T-helper 17 cell (primary cell): ENCODE data around the gene CBLN3. TPM values are rescaled to one million over a fixed set of nuclear protein-coding genes. Genes with fewer than 3 reads are reported as not detected.

Experiments used
- ATAC-seq: fragments of 150-1000 bp; cut with Tn5 transposase; 2 replicates; pipeline ENCODE4 v1.10.0; 2021; ENCODE audit warnings: mild to moderate bottlenecking, moderate library complexity
- DNase-seq, 3 donors: peaks; one replicate each; pipeline versions ENCODE4 v3.0.0 to v3.0.0-alpha.2; 2020 to 2021
- H3K9me3 ChIP-seq: one replicate; pipeline ENCODE4 v1.7.0; 2013; ENCODE audit warnings: low read length, mild to moderate bottlenecking; ENCODE audit not compliant: control insufficient read depth, poor library complexity, severe bottlenecking
- H3K27ac Mint-ChIP-seq: one replicate; pipeline ENCODE4 v1.8.0; 2022; ENCODE audit warnings: mild to moderate bottlenecking, moderate library complexity, mixed read lengths
- H3K27me3 Mint-ChIP-seq: one replicate; pipeline ENCODE4 v1.8.0; 2022; ENCODE audit warnings: mixed read lengths
- H3K36me3 Mint-ChIP-seq: one replicate; pipeline ENCODE4 v1.8.0; 2022; ENCODE audit warnings: low read depth, mixed read lengths
- H3K4me1 Mint-ChIP-seq: one replicate; pipeline ENCODE4 v1.8.0; 2022; ENCODE audit warnings: mild to moderate bottlenecking, mixed read lengths
- H3K4me3 Mint-ChIP-seq: one replicate; pipeline ENCODE4 v1.8.0; 2022; ENCODE audit warnings: mild to moderate bottlenecking, moderate library complexity, mixed read lengths
- total RNA-seq, 4 donors: library from RNA in 2 of 4; stranded (reverse) in 2 of 4; gene quantifications; one replicate each; pipeline ENCODE4 v1.2.3 and lab custom pipeline; 2022 to 2026

Gene CBLN3
- total RNA-seq, 2 donors from 2014 or later: 4.2 to 6.0 TPM

GRCh38 chr14:24426150-24426911 is 3.1 kb downstream of the CBLN3 start:
- Mint-ChIP-seq H3K36me3 (no peaks in the 10 kb centered on the region), H3K27ac (peak overlapping the region; percentile 92), H3K4me1 (peaks cover 35% of the 10 kb centered on the region), H3K4me3 (peak overlapping the region; percentile 79), H3K27me3 (no peaks in the 10 kb centered on the region)
- no peak for DNase-seq
- no peak for ATAC-seq
- no peaks in the 10 kb centered on the region for H3K9me3 ChIP-seq

- Mint-ChIP-seq H3K27me3 (no peaks in the 10 kb centered on the region), H3K36me3 (no peaks in the 10 kb centered on the region), H3K27ac (peak overlapping the region; percentile 92), H3K4me3 (peak overlapping the region; percentile 19), H3K4me1 (peaks cover 31% of the 10 kb centered on the region)
- DNase-seq (no peak), ATAC-seq (no peak)
- no peaks in the 10 kb centered on the region for H3K9me3 ChIP-seq
Measured at GRCh38 chr14:24425704-24426103, 3.8 kb downstream of the CBLN3 start.

- peaks cover 9% of the 10 kb centered on the region for H3K27me3 Mint-ChIP-seq
- no peaks in the 10 kb centered on the region for H3K9me3 ChIP-seq
- ATAC-seq (no peak), DNase-seq (no peak)
- H3K27ac Mint-ChIP-seq: no peak overlapping the region
- H3K36me3 Mint-ChIP-seq: peaks cover 2% of the 10 kb centered on the region
- H3K4me3 Mint-ChIP-seq: no peak overlapping the region
- H3K4me1 Mint-ChIP-seq: peaks cover 21% of the 10 kb centered on the region
Measured at GRCh38 chr14:24422694-24423601, 6.5 kb downstream of the CBLN3 start.

GRCh38 chr14:24422261-24422660 is 7.2 kb downstream of the CBLN3 start:
- H3K27me3 Mint-ChIP-seq: peaks cover 9% of the 10 kb centered on the region
- no peaks in the 10 kb centered on the region for H3K9me3 ChIP-seq
- peaks cover 2% of the 10 kb centered on the region for H3K36me3 Mint-ChIP-seq
- no peak overlapping the region for H3K27ac Mint-ChIP-seq
- ATAC-seq (peak; percentile 66), DNase-seq (no peak)
- no peak overlapping the region for H3K4me3 Mint-ChIP-seq
- H3K4me1 Mint-ChIP-seq: peaks cover 18% of the 10 kb centered on the region

- H3K27me3 Mint-ChIP-seq: peaks cover 30% of the 10 kb centered on the region
- ATAC-seq (no peak), DNase-seq (no peak)
- H3K4me1 Mint-ChIP-seq: no peaks in the 10 kb centered on the region
- peaks cover 2% of the 10 kb centered on the region for H3K36me3 Mint-ChIP-seq
- H3K9me3 ChIP-seq: no peaks in the 10 kb centered on the region
- H3K4me3 Mint-ChIP-seq: no peak overlapping the region
- no peak overlapping the region for H3K27ac Mint-ChIP-seq
Measured at GRCh38 chr14:24418492-24418873, 11.0 kb downstream of the CBLN3 start.

GRCh38 chr14:24417832-24418491 is 11.5 kb downstream of the CBLN3 start:
- H3K36me3 Mint-ChIP-seq: peaks cover 2% of the 10 kb centered on the region
- no peaks in the 10 kb centered on the region for H3K9me3 ChIP-seq
- H3K4me1 Mint-ChIP-seq: no peaks in the 10 kb centered on the region
- no peak for DNase-seq
- no peak overlapping the region for H3K4me3 Mint-ChIP-seq
- H3K27ac Mint-ChIP-seq: no peak overlapping the region
- H3K27me3 Mint-ChIP-seq: peaks cover 30% of the 10 kb centered on the region
- ATAC-seq: no peak

- Mint-ChIP-seq H3K27ac (no peak overlapping the region), H3K36me3 (peaks cover 2% of the 10 kb centered on the region), H3K27me3 (peaks cover 36% of the 10 kb centered on the region), H3K4me3 (no peak overlapping the region), H3K4me1 (peaks cover 4% of the 10 kb centered on the region)
- no peaks in the 10 kb centered on the region for H3K9me3 ChIP-seq
- DNase-seq (no peak), ATAC-seq (no peak)
Measured at GRCh38 chr14:24416932-24417619, 12.4 kb downstream of the CBLN3 start.

- Mint-ChIP-seq H3K27ac (no peak overlapping the region), H3K27me3 (peaks cover 36% of the 10 kb centered on the region), H3K4me1 (peaks cover 6% of the 10 kb centered on the region), H3K36me3 (peaks cover 2% of the 10 kb centered on the region), H3K4me3 (no peak overlapping the region)
- no peak for ATAC-seq
- no peak for DNase-seq
- H3K9me3 ChIP-seq: no peaks in the 10 kb centered on the region
Measured at GRCh38 chr14:24416254-24416931, 13.1 kb downstream of the CBLN3 start.

GRCh38 chr14:24415421-24416253 is 13.8 kb downstream of the CBLN3 start:
- no peak overlapping the region for H3K27ac Mint-ChIP-seq
- peaks cover 8% of the 10 kb centered on the region for H3K4me1 Mint-ChIP-seq
- no peaks in the 10 kb centered on the region for H3K9me3 ChIP-seq
- ATAC-seq: no peak
- no peak overlapping the region for H3K4me3 Mint-ChIP-seq
- peaks cover 36% of the 10 kb centered on the region for H3K27me3 Mint-ChIP-seq
- no peak for DNase-seq
- peaks cover 2% of the 10 kb centered on the region for H3K36me3 Mint-ChIP-seq

- peaks cover 2% of the 10 kb centered on the region for H3K36me3 Mint-ChIP-seq
- DNase-seq (no peak), ATAC-seq (no peak)
- no peak overlapping the region for H3K27ac Mint-ChIP-seq
- no peak overlapping the region for H3K4me3 Mint-ChIP-seq
- H3K27me3 Mint-ChIP-seq: peaks cover 36% of the 10 kb centered on the region
- H3K4me1 Mint-ChIP-seq: peaks cover 8% of the 10 kb centered on the region
- no peaks in the 10 kb centered on the region for H3K9me3 ChIP-seq
Measured at GRCh38 chr14:24414732-24415420, 14.6 kb downstream of the CBLN3 start.

- DNase-seq (no peak), ATAC-seq (no peak)
- H3K27me3 Mint-ChIP-seq: peaks cover 29% of the 10 kb centered on the region
- H3K4me3 Mint-ChIP-seq: no peak overlapping the region
- peaks cover 2% of the 10 kb centered on the region for H3K36me3 Mint-ChIP-seq
- H3K27ac Mint-ChIP-seq: no peak overlapping the region
- no peaks in the 10 kb centered on the region for H3K9me3 ChIP-seq
- H3K4me1 Mint-ChIP-seq: peaks cover 8% of the 10 kb centered on the region
Measured at GRCh38 chr14:24414077-24414476, 15.4 kb downstream of the CBLN3 start.
